Stomach (tissue), 9 donors: ENCODE measurements around the gene GNPTAB. TPM values are rescaled to one million over a fixed set of nuclear protein-coding genes. Genes with fewer than 3 reads are reported as not detected.
A peak's percentile ranks its signal among the peaks of the same experiment; 100 is the strongest.

Experiments used
- DNase-seq, 2 donors: peaks; one replicate each; pipeline versions ENCODE4 v3.0.0 to v3.0.0-alpha.2; 2013 to 2019
- H3K27ac ChIP-seq, 5 donors: fragments of 200-600 bp in 4 of 5; sonication (generic) in 4 of 5; one replicate each; pipeline ENCODE4 v1.5.1; 2013 to 2019; ENCODE audit warnings: mild to moderate bottlenecking in 1 of 5, moderate library complexity in 1 of 5
- H3K27me3 ChIP-seq, 3 donors: fragments of 200-600 bp; sonication (generic); one replicate each; pipeline ENCODE4 v1.5.1; 2017 to 2019; ENCODE audit warnings: mixed run types in 1 of 3
- H3K36me3 ChIP-seq, 4 donors: fragments of 200-600 bp; sonication (generic); 1 replicate in 3 of 4; 2 replicates in 1 of 4; pipeline ENCODE4 v1.5.1; 2016 to 2019
- H3K4me1 ChIP-seq, 4 donors: fragments of 200-600 bp; sonication (generic); one replicate each; pipeline ENCODE4 v1.5.1; 2016 to 2019
- H3K4me3 ChIP-seq, 4 donors: fragments of 200-600 bp; sonication (generic) in 3 of 4; one replicate each; pipeline ENCODE4 v1.5.1; 2016 to 2019; ENCODE audit warnings: mild to moderate bottlenecking in 1 of 4
- H3K9me3 ChIP-seq, 4 donors: fragments of 200-600 bp; sonication (generic); one replicate each; pipeline ENCODE4 v1.5.1; 2016 to 2019
- EP300 ChIP-seq: sonication (generic); formaldehyde crosslinking; IDR thresholded peaks from one replicate; pipeline ENCODE4 v1.6.1; 2017; ENCODE audit warnings: antibody characterized with exemption
- POLR2A ChIP-seq, 4 donors: fragments of 450-650 bp; IDR thresholded peaks; one replicate each; pipeline ENCODE4 v1.6.1; 2016; ENCODE audit warnings: antibody characterized with exemption in 4 of 4, control low read depth in 2 of 4, mild to moderate bottlenecking in 1 of 4, moderate library complexity in 1 of 4
- POLR2AphosphoS5 ChIP-seq, 3 donors: sonication (generic); formaldehyde crosslinking; IDR thresholded peaks; one replicate each; pipeline ENCODE4 v1.6.1; 2016; ENCODE audit warnings: antibody characterized with exemption in 3 of 3
- WGBS, 5 donors: extraction: QIAGEN DNeasy Blood & Tissue Kit in 3 of 5; methylation state at CpG; one replicate each; pipeline versions ENCODE4 v1.1.5 to v1.1.7; 2013 to 2018; 5-methylcytosine and 5-hydroxymethylcytosine counted together
- intact Hi-C: fragments of 100-400 bp; cut with DNase I; formaldehyde crosslinking; loops from one replicate; pipeline ENCODE4 v1.15.1; 2023; ENCODE audit warnings: low total_unique reads
- polyA plus RNA-seq, 3 donors: library from polyadenylated mRNA; stranded (reverse); fragments of 200-250 nt; gene quantifications; one replicate each; pipeline ENCODE4 v1.2.3, GENCODE V29; 2013
- total RNA-seq, 5 donors: library from RNA; depleted of rRNA; stranded (reverse); fragments of >200 nt; gene quantifications; one replicate each; pipeline versions ENCODE4 v1.1.0 to v1.2.3, GENCODE V29; 2014 to 2016
- TF ChIP-seq, protein P1 (sequence below), 7 experiments: fragments of 450-650 bp in 4 of 7; fragments of 200-600 bp in 3 of 7; sonication (generic) in 3 of 7; IDR thresholded peaks; one replicate each; pipeline ENCODE4 v1.5.1; 2016 to 2019; ENCODE audit warnings: antibody characterized with exemption in 7 of 7, control low read depth in 2 of 7, mild to moderate bottlenecking in 1 of 7
- donor health status: healthy with polysubstance abuse.
- donor health status: Bipolar disorder and iron deficiency.
- donor health status: healthy.

The GNPTAB gene
- total and polyA plus RNA-seq, 8 donors = 8.9 to 63.2 (median 16.9) TPM

DNA sequence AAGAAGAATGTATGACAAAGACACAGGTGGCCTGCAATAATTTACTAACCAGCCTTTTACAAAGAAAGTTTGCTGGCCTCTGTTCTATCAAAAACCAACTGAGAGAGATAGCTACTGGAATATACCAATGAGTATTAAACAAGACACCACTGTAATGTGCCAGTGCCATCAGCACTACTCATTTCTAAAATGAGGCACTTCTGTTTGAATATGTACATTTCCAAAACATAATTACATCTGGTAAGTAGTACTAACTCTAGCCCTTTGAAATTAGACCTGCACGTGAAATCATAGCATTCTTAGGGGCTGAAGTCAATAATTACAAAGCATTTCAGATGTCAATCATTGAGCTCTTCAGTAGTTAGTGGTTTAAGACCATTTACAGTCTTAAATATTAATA lies 84.6 kb downstream of the GNPTAB start:
- 84 to 96% (median 89%) methylated on average over 1 of the region's 1 CpG for WGBS, 5 donors
- no peaks in the 10 kb centered on the region for H3K9me3 ChIP-seq
- no peaks in the 10 kb centered on the region for H3K27me3 ChIP-seq
- H3K4me1 ChIP-seq = peaks cover 0 to 3% (median 0%) of the 10 kb centered on the region in 4 donors
- H3K4me3 ChIP-seq = no peak overlapping the region
- TF ChIP-seq POLR2AphosphoS5 (IDR thresholded peaks at IDR 0.05) = no peak
- TF ChIP-seq POLR2A (IDR thresholded peaks at IDR 0.05) = no peak
- TF ChIP-seq, protein P1, sequence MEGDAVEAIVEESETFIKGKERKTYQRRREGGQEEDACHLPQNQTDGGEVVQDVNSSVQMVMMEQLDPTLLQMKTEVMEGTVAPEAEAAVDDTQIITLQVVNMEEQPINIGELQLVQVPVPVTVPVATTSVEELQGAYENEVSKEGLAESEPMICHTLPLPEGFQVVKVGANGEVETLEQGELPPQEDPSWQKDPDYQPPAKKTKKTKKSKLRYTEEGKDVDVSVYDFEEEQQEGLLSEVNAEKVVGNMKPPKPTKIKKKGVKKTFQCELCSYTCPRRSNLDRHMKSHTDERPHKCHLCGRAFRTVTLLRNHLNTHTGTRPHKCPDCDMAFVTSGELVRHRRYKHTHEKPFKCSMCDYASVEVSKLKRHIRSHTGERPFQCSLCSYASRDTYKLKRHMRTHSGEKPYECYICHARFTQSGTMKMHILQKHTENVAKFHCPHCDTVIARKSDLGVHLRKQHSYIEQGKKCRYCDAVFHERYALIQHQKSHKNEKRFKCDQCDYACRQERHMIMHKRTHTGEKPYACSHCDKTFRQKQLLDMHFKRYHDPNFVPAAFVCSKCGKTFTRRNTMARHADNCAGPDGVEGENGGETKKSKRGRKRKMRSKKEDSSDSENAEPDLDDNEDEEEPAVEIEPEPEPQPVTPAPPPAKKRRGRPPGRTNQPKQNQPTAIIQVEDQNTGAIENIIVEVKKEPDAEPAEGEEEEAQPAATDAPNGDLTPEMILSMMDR (IDR thresholded peaks at IDR 0.05) = no peak
- no peak for TF ChIP-seq EP300
- no peak for DNase-seq
- H3K27ac ChIP-seq = no peak overlapping the region
- peaks cover 39 to 99% (median 96%) of the 10 kb centered on the region in 4 donors for H3K36me3 ChIP-seq
- intact Hi-C loops = no loop called here

- Histone ChIP-seq H3K9me3 (no peaks in the 10 kb centered on the region), H3K27ac (no peak overlapping the region), H3K4me3 (no peak overlapping the region), H3K4me1 (peaks cover 0 to 3% (median 0%) of the 10 kb centered on the region in 4 donors), H3K27me3 (no peaks in the 10 kb centered on the region), H3K36me3 (peaks cover 39 to 97% (median 94%) of the 10 kb centered on the region in 4 donors)
- TF ChIP-seq POLR2AphosphoS5 (IDR thresholded peaks at IDR 0.05) = no peak
- no peak for TF ChIP-seq EP300
- TF ChIP-seq, protein P1 (IDR thresholded peaks at IDR 0.05) = no peak
- TF ChIP-seq POLR2A (IDR thresholded peaks at IDR 0.05) = no peak
- no peak for DNase-seq
- 61 to 75% (median 68%) methylated on average over 3 of the region's 3 CpGs for WGBS, 5 donors
- intact Hi-C loops = no loop called here
These were observed 85.3 kb downstream of the GNPTAB start for GRCh38 chr12:101745481-101745880.

- H3K9me3 ChIP-seq = no peaks in the 10 kb centered on the region
- H3K27me3 ChIP-seq = no peaks in the 10 kb centered on the region
- peaks cover 0 to 3% (median 0%) of the 10 kb centered on the region in 4 donors for H3K4me1 ChIP-seq
- DNase-seq = peak in 1 of 2 donors; percentile 30
- H3K27ac ChIP-seq = peak overlapping the region in 2 of 5 donors; percentile 1 to 9
- no peak overlapping the region for H3K4me3 ChIP-seq
- peaks cover 46 to 92% (median 91%) of the 10 kb centered on the region in 4 donors for H3K36me3 ChIP-seq
- intact Hi-C loops = no loop called here
- TF ChIP-seq POLR2AphosphoS5 (IDR thresholded peaks at IDR 0.05) (no peak), EP300 (no peak), POLR2A (IDR thresholded peaks at IDR 0.05) (no peak)
- TF ChIP-seq, protein P1 (IDR thresholded peaks at IDR 0.05) = no peak
- WGBS, 5 donors = 79 to 89% (median 80%) methylated on average over 10 of the region's 10 CpGs
These were observed 86.9 kb downstream of the GNPTAB start for GRCh38 chr12:101743724-101744472.

DNA sequence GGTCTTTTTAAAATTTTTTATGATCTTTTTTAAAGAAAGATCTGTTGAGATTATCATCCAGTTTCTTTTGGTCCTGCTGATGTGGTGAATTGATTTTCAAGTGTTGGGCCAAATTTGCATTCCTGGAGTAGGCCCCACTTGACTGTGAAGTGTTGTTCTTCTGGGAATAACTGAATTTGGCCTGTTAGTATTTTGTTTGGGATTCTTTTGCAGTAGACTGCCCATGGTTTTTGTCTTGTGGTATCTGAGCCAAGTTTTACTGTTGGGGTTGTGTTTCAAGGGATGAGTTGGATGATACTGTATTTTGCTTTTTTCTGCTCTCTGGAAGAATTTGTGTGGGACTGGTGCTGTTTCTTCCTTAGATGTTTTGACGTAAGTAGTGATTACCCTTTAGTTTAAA lies 87.5 kb downstream of the GNPTAB start:
- WGBS, 5 donors = 83 to 94% (median 87%) methylated on average over 1 of the region's 1 CpG

More for the DNA sequence above, 87.5 kb downstream of the GNPTAB start:
- DNase-seq = no peak
- Histone ChIP-seq H3K4me1 (peaks cover 0 to 3% (median 0%) of the 10 kb centered on the region in 4 donors), H3K4me3 (no peak overlapping the region), H3K27me3 (no peaks in the 10 kb centered on the region), H3K27ac (peak overlapping the region in 2 of 5 donors; percentile 1 to 9), H3K36me3 (peaks cover 46 to 92% (median 92%) of the 10 kb centered on the region in 4 donors), H3K9me3 (no peaks in the 10 kb centered on the region)
- TF ChIP-seq, protein P1 (IDR thresholded peaks at IDR 0.05) = no peak
- TF ChIP-seq POLR2AphosphoS5 (IDR thresholded peaks at IDR 0.05) (no peak), POLR2A (IDR thresholded peaks at IDR 0.05) (no peak), EP300 (no peak)
- intact Hi-C loops = no loop called here
